Endothelial cell of umbilical vein (primary cell): Measurements from ENCODE around the gene PLN. TPM values are rescaled to one million over a fixed set of nuclear protein-coding genes. Genes with fewer than 3 reads are reported as not detected.

Experiments
- BruUV-seq: library from RNA; stranded (reverse); fragments of 400-500 nt; replicated peaks from 2 replicates; lab custom pipeline; 2021; lab: Mats Ljungman, UMichigan
- CTCF ChIA-PET: fragments of 300-600, 350-600 bp; sonication (Branson Sonifier 250); formaldehyde crosslinking; loops from one replicate; lab custom pipeline; 2021; ENCODE audit warnings: antibody characterized with exemption, inconsistent platforms; lab: Charles Lee
- POLR2A ChIA-PET: fragments of 300-600, 350-600 bp; sonication (Branson Sonifier 250); formaldehyde crosslinking; loops from one replicate; lab custom pipeline; 2021; ENCODE audit warnings: antibody characterized with exemption, inconsistent platforms; lab: Charles Lee
- DNase-seq: peaks from one replicate; pipeline ENCODE4 v3.0.0-alpha.2; 2011; ENCODE audit warnings: low read depth, low spot score
- FAIRE-seq: peaks from 2 replicates; lab custom pipeline; 2011; peaks lifted over from hg19 to GRCh38; lab: Jason Lieb, UNC
- H2AFZ ChIP-seq: 2 replicates; pipeline ENCODE4 v1.6.0; 2012; ENCODE audit warnings: low read depth, low read length, control low read depth, inconsistent platforms
- H3K27ac ChIP-seq: 2 replicates; pipeline ENCODE4 v1.5.1; 2011; ENCODE audit warnings: low read depth, mild to moderate bottlenecking, control low read depth, low read length, moderate library complexity; ENCODE audit not compliant: insufficient read depth
- H3K27me3 ChIP-seq, 2 experiments: 2 replicates each; pipeline versions ENCODE4 v1.6.0 to v1.6.1; 2011; ENCODE audit warnings: low read length in 2 of 2, mixed read lengths in 1 of 2; ENCODE audit not compliant: control insufficient read depth in 2 of 2, insufficient read depth in 2 of 2
- H3K36me3 ChIP-seq, 2 experiments: 2 replicates in 1 of 2; 3 replicates in 1 of 2; pipeline ENCODE4 v1.5.1; 2011; ENCODE audit warnings: low read length in 2 of 2, mild to moderate bottlenecking in 1 of 2, moderate library complexity in 1 of 2; ENCODE audit not compliant: control insufficient read depth in 2 of 2, insufficient read depth in 2 of 2; ENCODE audit errors: extremely low read depth in 1 of 2
- H3K4me1 ChIP-seq: 3 replicates; pipeline ENCODE4 v1.5.1; 2011; ENCODE audit warnings: mild to moderate bottlenecking, low read length; ENCODE audit not compliant: control insufficient read depth, insufficient read depth; ENCODE audit errors: extremely low read depth
- H3K4me2 ChIP-seq: 2 replicates; pipeline ENCODE4 v1.6.1; 2011; ENCODE audit warnings: low read length, control low read depth, mixed read lengths; ENCODE audit not compliant: insufficient read depth
- H3K4me3 ChIP-seq, 3 experiments: fragments of 200-600 bp in 1 of 3; sonication (generic), shearing (Covaris generic) in 1 of 3; replicated peaks in 1 of 3; 2 replicates each; pipeline ENCODE4 v1.5.1; 2011 to 2016; ENCODE audit warnings: control low read depth in 3 of 3, low read length in 3 of 3, mild to moderate bottlenecking in 2 of 3, inconsistent platforms in 1 of 3, low read depth in 1 of 3, moderate library complexity in 1 of 3; ENCODE audit not compliant: insufficient read depth in 1 of 3
- H3K79me2 ChIP-seq: 2 replicates; pipeline ENCODE4 v1.6.0; 2012; ENCODE audit warnings: low read length, inconsistent platforms; ENCODE audit not compliant: control insufficient read depth, insufficient read depth
- H3K9ac ChIP-seq: replicated peaks from 2 replicates; pipeline ENCODE3; 2011; ENCODE audit warnings: low read length, control low read depth; ENCODE audit not compliant: insufficient read depth; ENCODE audit errors: extremely low read depth
- H3K9me1 ChIP-seq: replicated peaks from 3 replicates; pipeline ENCODE4 v1.6.0; 2011; ENCODE audit warnings: mild to moderate bottlenecking, low read length; ENCODE audit not compliant: control insufficient read depth, insufficient read depth; ENCODE audit errors: extremely low read depth
- H3K9me3 ChIP-seq: replicated peaks from 2 replicates; pipeline ENCODE4 v1.5.1; 2012; ENCODE audit warnings: low read length, inconsistent platforms; ENCODE audit not compliant: control insufficient read depth, insufficient read depth
- H4K20me1 ChIP-seq: replicated peaks from 2 replicates; pipeline ENCODE3; 2011; ENCODE audit warnings: mild to moderate bottlenecking, low read length; ENCODE audit not compliant: control insufficient read depth, insufficient read depth; ENCODE audit errors: extremely low read depth
- CTCF ChIP-seq, 2 donors: IDR thresholded peaks; 1 replicate in 1 of 2; 2 replicates in 1 of 2; pipeline ENCODE4 v1.5.1; 2011; ENCODE audit warnings: low read length in 2 of 2, mild to moderate bottlenecking in 2 of 2, moderate library complexity in 2 of 2, control low read depth in 1 of 2, inconsistent platforms in 1 of 2, low read depth in 1 of 2; ENCODE audit not compliant: insufficient read depth in 1 of 2; ENCODE audit errors: extremely low read depth in 1 of 2
- EZH2 ChIP-seq: IDR thresholded peaks from 2 replicates; pipeline ENCODE4 v1.6.1; 2012; ENCODE audit warnings: borderline replicate concordance, low read depth, mild to moderate bottlenecking, moderate library complexity, low read length, inconsistent platforms; ENCODE audit not compliant: severe bottlenecking
- FOS ChIP-seq: IDR thresholded peaks from 2 replicates; pipeline ENCODE4 v1.6.1; 2011; ENCODE audit warnings: mild to moderate bottlenecking, low read length, moderate library complexity, borderline replicate concordance; ENCODE audit not compliant: insufficient read depth
- GATA2 ChIP-seq: IDR thresholded peaks from 2 replicates; pipeline ENCODE4 v1.7.0; 2011; ENCODE audit warnings: low read depth, mild to moderate bottlenecking, moderate library complexity, mixed read lengths, low read length; ENCODE audit not compliant: insufficient read length, insufficient read depth
- JUN ChIP-seq: IDR thresholded peaks from 2 replicates; pipeline ENCODE4 v1.6.1; 2011; ENCODE audit warnings: borderline replicate concordance, low read depth; ENCODE audit not compliant: insufficient read length, insufficient read depth
- MAX ChIP-seq: IDR thresholded peaks from 2 replicates; pipeline ENCODE4 v1.6.1; 2011; ENCODE audit not compliant: insufficient read depth, insufficient read length
- MYC ChIP-seq: IDR thresholded peaks from one replicate; pipeline ENCODE4 v1.6.1; 2011; ENCODE audit warnings: mild to moderate bottlenecking, low read depth, low read length
- POLR2A ChIP-seq: IDR thresholded peaks from 2 replicates; pipeline ENCODE4 v1.6.1; 2012; ENCODE audit warnings: low read depth, mild to moderate bottlenecking, control low read depth, low read length
- POLR2AphosphoS5 ChIP-seq: IDR thresholded peaks from 2 replicates; pipeline ENCODE4 v1.6.1; 2012; ENCODE audit warnings: low read depth, mild to moderate bottlenecking, control low read depth, low read length, moderate library complexity; ENCODE audit not compliant: insufficient read depth
- dilution Hi-C: fragments of 300-500 bp; cut with MboI; formaldehyde crosslinking; loops from one replicate; pipeline ENCODE4 v1.15.0; 2019; ENCODE audit warnings: low sequenced_read_pairs; ENCODE audit not compliant: extremely low pct_ligation_motif_present
- intact Hi-C: fragments of 100-400 bp; cut with micrococcal nuclease; formaldehyde crosslinking; loops from one replicate; pipeline ENCODE4 v1.10.0; 2022
- polyA plus RNA-seq, 4 experiments: library from polyadenylated mRNA; depleted of rRNA in 3 of 4; stranded (reverse) in 3 of 4; unstranded in 1 of 4; fragments of >200 nt; gene quantifications; 2 replicates each; pipeline versions ENCODE4 v1.2.1 to v1.2.3, GENCODE V29; 2011 to 2012; ENCODE audit warnings: missing spikeins in 1 of 4
- total RNA-seq: library from RNA; stranded (reverse); gene quantifications from 2 replicates; pipeline ENCODE4 v1.2.3, GENCODE V29; 2021

The PLN gene
- total and polyA plus RNA-seq, 2 donors (not counting 3 experiments of a cell fraction or from before 2014, with no cell fraction given), result not detected

- peaks cover 27% of the 10 kb centered on the region for H3K79me2 ChIP-seq
- FAIRE-seq, result no peak
- POLR2A ChIA-PET, result no interaction called here
Measured at GRCh38 chr6:118594877-118595276, 46.8 kb downstream of the PLN start.

More at GRCh38 chr6:118594877-118595276, 46.8 kb downstream of the PLN start:
- intact Hi-C loops, result no loop called here
- Histone ChIP-seq H3K9me3 (no peaks in the 10 kb centered on the region), H2AFZ (no peak overlapping the region), H3K27ac (no peak overlapping the region), H3K4me2 (no peak overlapping the region), H3K4me3 (no peak overlapping the region), H4K20me1 (no peaks in the 10 kb centered on the region), H3K36me3 (no peaks in the 10 kb centered on the region), H3K4me1 (no peaks in the 10 kb centered on the region), H3K9ac (no peak overlapping the region), H3K9me1 (no peaks in the 10 kb centered on the region), H3K27me3 (no peaks in the 10 kb centered on the region)
- dilution Hi-C loops, result no loop called here
- BruUV-seq, result no TSS peak
- DNase-seq, result no peak
- CTCF ChIA-PET, result interaction anchor here (0.9 to 1.0 kb wide), 2 partner anchors 14 to 43 kb away, joined by 3 to 4 read pairs; no protein-coding TSS in a partner anchor
- TF ChIP-seq CTCF (IDR thresholded peaks at IDR 0.05; ENCODE audit: extremely low read depth in 1 of 2, insufficient read depth in 1 of 2, low read depth in 1 of 2, low read length in 2 of 2) (no peak), MAX (no peak), FOS (no peak), POLR2AphosphoS5 (no peak), POLR2A (no peak), EZH2 (no peak), JUN (no peak), GATA2 (no peak), MYC (no peak)
